Measurements from ENCODE around the gene DOK4. TPM values are rescaled to one million over a fixed set of nuclear protein-coding genes. Genes with fewer than 3 reads are reported as not detected.

Gene DOK4
- total and polyA plus RNA-seq, 9 donors = 9.9 to 34.7 (median 29.2) TPM

DNA sequence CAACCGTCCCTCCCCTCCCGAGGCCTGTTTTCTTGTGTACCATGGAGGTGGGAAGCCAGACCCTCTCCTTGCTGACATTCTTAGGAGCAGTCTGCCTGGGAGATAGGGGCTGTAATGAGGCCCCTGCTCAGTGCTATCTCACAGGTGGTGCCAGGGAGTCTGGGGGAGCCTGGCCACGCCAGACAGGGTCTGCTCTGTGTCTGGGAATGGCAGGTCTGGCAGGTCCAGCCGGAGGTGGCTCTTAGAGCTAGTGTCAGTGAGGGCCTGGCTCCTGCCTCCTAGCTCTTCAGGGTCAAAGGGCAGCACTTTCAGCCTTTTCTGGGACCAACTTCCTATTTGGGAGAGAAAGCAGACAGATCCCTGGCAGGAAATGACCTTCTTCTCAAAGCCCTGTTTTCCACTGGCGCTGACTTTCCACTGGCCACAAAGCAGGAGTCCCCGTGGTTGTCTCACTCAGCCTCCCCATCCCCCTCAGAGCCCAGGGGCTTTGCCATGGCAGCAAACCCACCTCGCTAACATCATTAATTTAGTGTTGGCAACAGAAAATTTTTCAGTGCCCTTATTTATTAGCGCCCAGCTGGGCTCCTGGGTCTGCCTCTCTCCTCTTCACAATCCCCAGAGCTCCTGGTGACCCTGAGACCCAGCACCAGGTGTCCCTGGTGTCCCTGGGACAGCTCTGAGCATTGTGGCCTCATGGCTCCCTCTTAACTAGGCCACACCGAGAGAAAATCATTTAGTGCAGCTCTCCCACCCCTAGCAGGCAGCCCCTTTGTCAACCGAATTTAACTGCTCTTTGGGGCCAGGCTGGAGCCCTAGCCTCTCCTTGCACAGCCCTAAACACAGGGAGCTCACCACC is 24.0 kb upstream of the DOK4 start:
- TF ChIP-seq, protein P1, sequence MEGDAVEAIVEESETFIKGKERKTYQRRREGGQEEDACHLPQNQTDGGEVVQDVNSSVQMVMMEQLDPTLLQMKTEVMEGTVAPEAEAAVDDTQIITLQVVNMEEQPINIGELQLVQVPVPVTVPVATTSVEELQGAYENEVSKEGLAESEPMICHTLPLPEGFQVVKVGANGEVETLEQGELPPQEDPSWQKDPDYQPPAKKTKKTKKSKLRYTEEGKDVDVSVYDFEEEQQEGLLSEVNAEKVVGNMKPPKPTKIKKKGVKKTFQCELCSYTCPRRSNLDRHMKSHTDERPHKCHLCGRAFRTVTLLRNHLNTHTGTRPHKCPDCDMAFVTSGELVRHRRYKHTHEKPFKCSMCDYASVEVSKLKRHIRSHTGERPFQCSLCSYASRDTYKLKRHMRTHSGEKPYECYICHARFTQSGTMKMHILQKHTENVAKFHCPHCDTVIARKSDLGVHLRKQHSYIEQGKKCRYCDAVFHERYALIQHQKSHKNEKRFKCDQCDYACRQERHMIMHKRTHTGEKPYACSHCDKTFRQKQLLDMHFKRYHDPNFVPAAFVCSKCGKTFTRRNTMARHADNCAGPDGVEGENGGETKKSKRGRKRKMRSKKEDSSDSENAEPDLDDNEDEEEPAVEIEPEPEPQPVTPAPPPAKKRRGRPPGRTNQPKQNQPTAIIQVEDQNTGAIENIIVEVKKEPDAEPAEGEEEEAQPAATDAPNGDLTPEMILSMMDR (IDR thresholded peaks at IDR 0.05) = no peak
- TF ChIP-seq EP300 (IDR thresholded peaks at IDR 0.05) = no peak
- TF ChIP-seq POLR2A (IDR thresholded peaks at IDR 0.05) = no peak
- no peaks in the 10 kb centered on the region for H3K36me3 ChIP-seq
- no peak overlapping the region for H3K4me3 ChIP-seq
- no peak for DNase-seq
- intact Hi-C loops (cut with DNase I) = loop anchor here in 3 of 4 donors (10.0 kb wide), 3 partner anchors 45 to 205 kb away; partner anchors contain the start of gene POLR2C (in 1 of the 3)
- no peak overlapping the region for H3K27ac ChIP-seq
- no peaks in the 10 kb centered on the region for H3K27me3 ChIP-seq
- H3K9me3 ChIP-seq = no peaks in the 10 kb centered on the region
- H3K4me1 ChIP-seq (ENCODE audit: insufficient read depth) = no peaks in the 10 kb centered on the region
- WGBS, 3 donors = 43 to 49% (median 43%) methylated on average over 9 to 10 of the region's 10 CpGs

DNA sequence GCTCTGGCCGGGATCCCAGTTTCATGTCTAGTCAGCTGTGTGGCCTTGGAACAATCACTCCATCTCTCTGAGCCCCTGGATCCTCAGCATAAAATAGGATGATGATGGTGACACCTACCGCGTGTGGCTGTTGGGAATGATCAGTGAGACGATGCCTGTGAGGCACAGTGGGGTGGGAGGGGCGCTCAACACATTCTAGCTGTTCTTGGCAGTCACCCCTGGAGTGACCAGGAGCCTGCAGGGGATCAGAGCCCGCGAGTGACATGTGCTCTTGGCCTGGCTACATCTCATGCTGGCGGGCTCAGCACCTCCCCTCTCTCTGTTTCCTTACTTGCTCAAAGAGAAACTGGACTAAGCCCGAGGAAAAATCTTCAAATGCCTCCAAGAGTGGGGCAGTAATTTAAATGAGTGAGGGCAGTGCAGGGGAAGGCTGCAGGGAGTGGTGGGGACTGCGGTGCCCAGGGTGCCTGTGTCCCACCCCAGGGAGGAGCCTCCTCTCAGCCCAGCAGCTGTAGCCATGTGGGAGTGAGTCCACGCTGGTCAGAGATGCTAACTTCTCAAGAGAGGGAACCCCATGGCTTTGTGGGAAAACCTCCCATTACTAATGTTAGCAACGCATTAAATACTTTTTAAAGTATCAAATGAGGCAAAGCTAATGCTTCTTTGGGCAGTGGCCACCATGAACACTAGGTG is 23.1 kb upstream of the DOK4 start:
- no peak for DNase-seq
- Histone ChIP-seq H3K4me3 (no peak overlapping the region), H3K27ac (no peak overlapping the region), H3K9me3 (no peaks in the 10 kb centered on the region), H3K4me1 (ENCODE audit: insufficient read depth) (no peaks in the 10 kb centered on the region), H3K27me3 (no peaks in the 10 kb centered on the region), H3K36me3 (no peaks in the 10 kb centered on the region)
- intact Hi-C loops (cut with DNase I) = no loop called here
- WGBS, 3 donors = 49 to 56% (median 50%) methylated on average over 12 of the region's 12 CpGs
- TF ChIP-seq EP300 (IDR thresholded peaks at IDR 0.05) = no peak
- TF ChIP-seq POLR2A (IDR thresholded peaks at IDR 0.05) = no peak
- TF ChIP-seq, protein P1 (IDR thresholded peaks at IDR 0.05) = no peak

DNA sequence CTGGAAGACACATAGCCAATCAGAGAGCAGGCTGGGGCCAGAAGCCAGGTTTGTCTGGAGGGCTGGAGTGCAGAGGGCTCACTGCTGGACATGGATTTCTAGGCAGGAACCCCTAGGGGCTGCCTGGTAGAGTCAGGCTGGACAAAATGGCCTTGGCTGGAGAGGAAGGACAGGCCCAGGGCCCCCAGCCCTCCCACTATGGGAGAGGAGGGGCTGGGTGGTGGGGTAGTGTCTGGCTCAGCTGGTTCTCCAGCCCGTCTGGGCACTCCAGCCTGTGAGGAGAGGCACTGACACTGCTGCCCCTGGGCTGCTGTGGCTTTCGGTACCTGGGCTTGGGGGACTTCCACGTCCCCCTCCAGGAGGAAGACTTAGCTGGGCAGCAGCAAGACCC is 21.7 kb upstream of the DOK4 start:
- Histone ChIP-seq H3K36me3 (no peaks in the 10 kb centered on the region), H3K9me3 (no peaks in the 10 kb centered on the region), H3K27me3 (no peaks in the 10 kb centered on the region), H3K4me1 (ENCODE audit: insufficient read depth) (no peaks in the 10 kb centered on the region), H3K4me3 (no peak overlapping the region), H3K27ac (no peak overlapping the region)
- WGBS, 3 donors = 76 to 95% (median 90%) methylated on average over 2 to 3 of the region's 3 CpGs
- no peak for DNase-seq
- TF ChIP-seq POLR2A (IDR thresholded peaks at IDR 0.05) (no peak), EP300 (IDR thresholded peaks at IDR 0.05) (no peak)
- TF ChIP-seq, protein P1 (IDR thresholded peaks at IDR 0.05) = no peak
- intact Hi-C loops (cut with DNase I) = no loop called here

DNA sequence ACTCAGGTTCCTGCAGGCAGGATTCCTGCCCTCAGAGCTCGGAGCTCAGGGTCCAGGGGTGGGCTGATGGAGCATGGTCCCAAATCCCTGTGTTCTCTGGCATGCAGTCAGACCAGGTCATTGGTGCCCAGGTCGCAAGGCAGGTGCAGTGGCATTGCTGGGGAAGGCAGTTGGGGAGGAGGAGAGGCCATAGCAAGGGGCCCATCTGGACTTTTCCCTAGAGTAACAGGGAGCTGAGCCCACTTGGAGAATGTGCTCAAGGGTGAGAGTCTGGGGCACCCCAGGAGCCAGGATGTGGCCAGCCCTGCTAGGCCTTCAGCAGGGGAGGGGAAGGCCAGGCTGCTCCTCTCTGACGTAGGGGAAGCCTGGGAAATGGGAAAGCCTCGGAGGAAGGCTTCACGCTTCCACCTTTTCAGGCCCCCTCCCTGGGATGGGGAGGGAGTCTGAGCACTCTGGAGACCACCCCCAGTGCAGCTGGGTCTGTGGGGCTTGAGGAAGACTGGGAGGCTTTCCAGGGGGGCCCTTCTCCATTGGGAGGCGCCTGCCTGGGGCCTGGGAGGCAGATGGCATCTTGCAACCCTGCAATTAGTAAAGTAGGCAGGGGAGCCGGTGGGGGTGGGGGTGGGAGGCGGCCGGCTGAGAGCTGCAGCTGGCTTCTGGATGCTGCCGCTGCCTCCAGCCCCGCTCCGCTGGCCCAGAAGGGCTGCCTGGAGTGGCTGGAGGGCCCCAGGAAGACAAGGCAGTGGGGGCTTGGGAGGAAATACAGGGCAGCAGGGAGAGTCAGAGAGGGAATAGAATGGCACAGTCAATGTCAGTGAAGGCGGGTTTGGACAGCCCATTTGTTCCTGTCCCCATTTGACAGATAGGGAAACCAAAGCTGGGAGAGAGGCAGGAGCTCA is 21.1 kb upstream of the DOK4 start:
- no peaks in the 10 kb centered on the region for H3K27me3 ChIP-seq
- no peaks in the 10 kb centered on the region for H3K36me3 ChIP-seq
- no peak overlapping the region for H3K27ac ChIP-seq
- no peaks in the 10 kb centered on the region for H3K9me3 ChIP-seq
- intact Hi-C loops (cut with DNase I) = no loop called here
- DNase-seq = no peak
- no peak overlapping the region for H3K4me3 ChIP-seq
- no peak for TF ChIP-seq POLR2A (IDR thresholded peaks at IDR 0.05)
- TF ChIP-seq, protein P1 (IDR thresholded peaks at IDR 0.05) = no peak
- TF ChIP-seq EP300 (IDR thresholded peaks at IDR 0.05) = no peak
- 63 to 73% (median 68%) methylated on average over 13 of the region's 13 CpGs for WGBS, 3 donors
- H3K4me1 ChIP-seq (ENCODE audit: insufficient read depth) = no peaks in the 10 kb centered on the region
